Testis (tissue), 3 donors: ENCODE results near the gene SLC1A6. TPM values are rescaled to one million over a fixed set of nuclear protein-coding genes. Genes with fewer than 3 reads are reported as not detected.

ENCODE experiments used
- DNase-seq: peaks from one replicate; pipeline ENCODE4 v3.0.0-alpha.2; 2019
- H3K27ac ChIP-seq, 2 donors: fragments of 200-600 bp; sonication (generic); one replicate each; pipeline ENCODE4 v1.5.1; 2019
- H3K27me3 ChIP-seq: fragments of 200-600 bp; sonication (generic); one replicate; pipeline ENCODE4 v1.5.1; 2019
- H3K36me3 ChIP-seq: fragments of 200-600 bp; sonication (generic); one replicate; pipeline ENCODE4 v1.5.1; 2017; ENCODE audit warnings: low read depth; ENCODE audit errors: missing control alignments
- H3K4me1 ChIP-seq: fragments of 200-600 bp; sonication (generic); one replicate; pipeline ENCODE4 v1.5.1; 2019
- H3K4me3 ChIP-seq, 2 donors: fragments of 200-600 bp; sonication (generic); one replicate each; pipeline ENCODE4 v1.5.1; 2017 to 2019
- H3K9me3 ChIP-seq: fragments of 200-600 bp; sonication (generic); one replicate; pipeline ENCODE4 v1.5.1; 2017
- POLR2A ChIP-seq: fragments of 450-650 bp; IDR thresholded peaks from one replicate; pipeline ENCODE4 v1.6.1; 2017; ENCODE audit warnings: antibody characterized with exemption, mild to moderate bottlenecking, moderate library complexity
- WGBS, 2 donors: methylation state at CpG; one replicate each; pipeline ENCODE4 v1.1.5; 2018; 5-methylcytosine and 5-hydroxymethylcytosine counted together
- intact Hi-C: fragments of 100-400 bp; cut with DNase I; formaldehyde crosslinking; loops from one replicate; pipeline ENCODE4 v1.15.1; 2023; ENCODE audit warnings: low total_unique reads
- polyA plus RNA-seq: library from polyadenylated mRNA; stranded (reverse); fragments of 350-450 nt; fragmentation: Illumina TruSeq; extraction: RNeasy Lipid Tissue Mini Kit (QIAGEN cat#74804); gene quantifications from one replicate; pipeline ENCODE4 v1.2.3, GENCODE V29; 2014; ENCODE audit warnings: low read depth, low replicate concordance; ENCODE audit not compliant: insufficient read depth
- total RNA-seq, 2 donors: library from RNA; depleted of rRNA; stranded (reverse); fragments of >200 nt; gene quantifications; one replicate each; pipeline ENCODE4 v1.2.3, GENCODE V29; 2016
- TF ChIP-seq, protein P1 (sequence below), 3 experiments: fragments of 450-650 bp in 2 of 3; fragments of 200-600 bp in 1 of 3; sonication (generic) in 1 of 3; IDR thresholded peaks; one replicate each; pipeline ENCODE4 v1.5.1; 2016 to 2019; ENCODE audit warnings: antibody characterized with exemption in 3 of 3, mild to moderate bottlenecking in 2 of 3, moderate library complexity in 1 of 3

SLC1A6 gene
- total and polyA plus RNA-seq, 3 donors from 2014 or later, result 78.6 to 336 (median 335) TPM

DNA sequence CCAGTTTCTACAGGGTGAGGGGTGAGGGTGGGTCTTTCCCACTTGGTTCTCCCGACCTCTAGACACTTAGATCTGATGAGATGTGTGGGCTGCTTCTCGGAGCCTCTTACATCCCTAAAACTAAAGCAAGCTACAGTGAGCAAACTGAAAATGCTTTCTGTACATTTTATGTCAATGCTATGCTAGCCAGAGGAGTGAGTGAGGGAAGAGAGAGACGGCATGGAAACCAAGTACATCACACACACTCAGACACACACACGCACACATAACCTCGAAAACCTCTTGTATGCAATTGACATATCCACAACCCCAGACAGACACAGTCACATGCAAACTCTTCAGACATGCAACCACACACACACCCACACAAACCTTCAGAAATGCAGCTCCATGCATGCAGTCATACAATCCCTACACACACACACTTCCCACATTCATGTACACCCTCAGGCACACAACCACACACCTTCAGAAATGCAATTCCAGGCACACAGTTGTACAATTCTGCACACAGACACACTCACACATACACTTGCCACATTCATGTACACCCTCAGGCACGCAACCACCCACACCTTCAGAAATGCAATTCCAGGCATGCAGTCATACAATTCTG, 1.4 kb downstream of the SLC1A6 start:
- H3K9me3 ChIP-seq, result no peaks in the 10 kb centered on the region
- no peaks in the 10 kb centered on the region for H3K36me3 ChIP-seq
- peak overlapping the region in 1 of 2 donors; percentile 63 for H3K4me3 ChIP-seq
- TF ChIP-seq POLR2A, result no peak
- TF ChIP-seq, protein P1, sequence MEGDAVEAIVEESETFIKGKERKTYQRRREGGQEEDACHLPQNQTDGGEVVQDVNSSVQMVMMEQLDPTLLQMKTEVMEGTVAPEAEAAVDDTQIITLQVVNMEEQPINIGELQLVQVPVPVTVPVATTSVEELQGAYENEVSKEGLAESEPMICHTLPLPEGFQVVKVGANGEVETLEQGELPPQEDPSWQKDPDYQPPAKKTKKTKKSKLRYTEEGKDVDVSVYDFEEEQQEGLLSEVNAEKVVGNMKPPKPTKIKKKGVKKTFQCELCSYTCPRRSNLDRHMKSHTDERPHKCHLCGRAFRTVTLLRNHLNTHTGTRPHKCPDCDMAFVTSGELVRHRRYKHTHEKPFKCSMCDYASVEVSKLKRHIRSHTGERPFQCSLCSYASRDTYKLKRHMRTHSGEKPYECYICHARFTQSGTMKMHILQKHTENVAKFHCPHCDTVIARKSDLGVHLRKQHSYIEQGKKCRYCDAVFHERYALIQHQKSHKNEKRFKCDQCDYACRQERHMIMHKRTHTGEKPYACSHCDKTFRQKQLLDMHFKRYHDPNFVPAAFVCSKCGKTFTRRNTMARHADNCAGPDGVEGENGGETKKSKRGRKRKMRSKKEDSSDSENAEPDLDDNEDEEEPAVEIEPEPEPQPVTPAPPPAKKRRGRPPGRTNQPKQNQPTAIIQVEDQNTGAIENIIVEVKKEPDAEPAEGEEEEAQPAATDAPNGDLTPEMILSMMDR (IDR thresholded peaks at IDR 0.05), result no peak
- no peak overlapping the region for H3K27ac ChIP-seq
- H3K27me3 ChIP-seq, result no peaks in the 10 kb centered on the region
- 43 to 46% methylated on average over 6 of the region's 6 CpGs for WGBS, 2 donors
- intact Hi-C loops, result no loop called here
- DNase-seq, result no peak
- no peaks in the 10 kb centered on the region for H3K4me1 ChIP-seq

DNA sequence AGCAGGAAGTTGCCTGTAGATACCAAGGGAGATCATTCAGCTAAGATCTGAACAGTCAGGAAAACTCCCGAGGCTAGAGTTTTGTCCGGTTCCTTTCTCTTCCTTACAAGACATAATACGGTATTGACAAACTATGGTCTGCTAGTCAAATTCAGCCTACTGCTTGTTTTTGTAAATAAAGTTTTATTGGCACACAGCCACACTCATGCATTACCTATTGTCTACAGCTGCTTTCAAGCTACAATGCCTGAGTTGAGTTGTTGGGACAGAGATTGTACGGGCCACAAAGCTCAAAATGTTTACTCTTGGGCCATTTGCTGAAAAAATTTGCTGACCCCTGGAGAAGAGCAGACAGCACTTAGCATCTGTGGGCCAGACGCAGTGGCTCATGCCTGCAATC, 2.5 kb downstream of the SLC1A6 start:
- H3K4me1 ChIP-seq, result no peaks in the 10 kb centered on the region
- no peaks in the 10 kb centered on the region for H3K27me3 ChIP-seq
- intact Hi-C loops, result no loop called here
- DNase-seq, result no peak
- TF ChIP-seq, protein P1 (IDR thresholded peaks at IDR 0.05), result no peak
- TF ChIP-seq POLR2A, result no peak
- no peak overlapping the region for H3K27ac ChIP-seq
- no peaks in the 10 kb centered on the region for H3K9me3 ChIP-seq
- WGBS, 2 donors, result 51 to 56% methylated on average over 5 of the region's 5 CpGs
- no peaks in the 10 kb centered on the region for H3K36me3 ChIP-seq
- no peak overlapping the region for H3K4me3 ChIP-seq

DNA sequence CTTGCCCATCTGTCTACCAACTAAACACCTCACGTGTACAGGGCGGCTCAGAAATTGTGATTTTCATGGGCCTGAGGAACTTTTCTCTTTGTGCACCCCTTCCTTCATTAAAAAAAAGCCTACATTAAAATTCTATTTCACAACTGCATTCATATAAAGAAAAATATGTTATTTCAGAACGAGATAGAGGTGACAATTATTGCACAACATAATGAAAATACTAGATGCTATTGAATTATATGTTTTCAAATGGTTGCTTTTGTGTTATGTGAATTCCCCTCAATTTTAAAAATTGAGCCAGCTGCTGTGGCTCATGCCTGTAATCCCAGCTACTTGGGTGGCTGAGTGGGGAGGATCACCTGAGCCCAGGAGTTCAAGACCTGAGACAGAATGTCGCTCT, 5.2 kb downstream of the SLC1A6 start:
- H3K4me1 ChIP-seq, result no peaks in the 10 kb centered on the region
- H3K27ac ChIP-seq, result no peak overlapping the region
- DNase-seq, result no peak
- intact Hi-C loops, result no loop called here
- H3K9me3 ChIP-seq, result no peaks in the 10 kb centered on the region
- no peaks in the 10 kb centered on the region for H3K36me3 ChIP-seq
- WGBS, 2 donors, result 64 to 65% methylated on average over 4 of the region's 4 CpGs
- TF ChIP-seq, protein P1 (IDR thresholded peaks at IDR 0.05), result no peak
- TF ChIP-seq POLR2A, result no peak
- no peaks in the 10 kb centered on the region for H3K27me3 ChIP-seq
- H3K4me3 ChIP-seq, result no peak overlapping the region

DNA sequence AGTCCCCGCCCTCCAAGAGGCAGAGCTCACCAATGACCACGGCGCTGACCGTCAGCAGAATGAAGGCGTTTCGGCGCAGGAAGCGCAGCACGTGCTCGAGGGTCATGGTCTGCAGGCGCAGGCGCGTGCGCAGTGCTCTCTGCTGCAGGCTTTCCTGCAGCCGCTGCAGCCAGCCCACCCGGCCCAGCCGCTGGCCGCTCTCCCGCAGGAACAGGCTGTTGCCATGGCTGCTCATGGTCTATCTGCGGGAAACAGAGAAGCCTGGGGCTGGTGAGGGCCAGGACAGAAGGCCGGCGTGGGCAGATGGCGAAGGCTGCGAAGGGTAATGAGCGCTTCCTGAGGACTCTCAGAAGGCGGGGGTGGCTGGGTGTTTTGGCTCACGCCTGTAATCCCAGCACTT, 7.0 kb downstream of the SLC1A6 start:
- TF ChIP-seq, protein P1 (IDR thresholded peaks at IDR 0.05), result no peak
- TF ChIP-seq POLR2A, result no peak
- peak; percentile 33 for DNase-seq
- H3K9me3 ChIP-seq, result no peaks in the 10 kb centered on the region
- intact Hi-C loops, result no loop called here
- no peaks in the 10 kb centered on the region for H3K4me1 ChIP-seq
- 73 to 93% methylated on average over 3 to 27 of the region's 27 CpGs for WGBS, 2 donors
- peak overlapping the region in 1 of 2 donors; percentile 3 for H3K4me3 ChIP-seq
- no peak overlapping the region for H3K27ac ChIP-seq
- no peaks in the 10 kb centered on the region for H3K36me3 ChIP-seq
- no peaks in the 10 kb centered on the region for H3K27me3 ChIP-seq

DNA sequence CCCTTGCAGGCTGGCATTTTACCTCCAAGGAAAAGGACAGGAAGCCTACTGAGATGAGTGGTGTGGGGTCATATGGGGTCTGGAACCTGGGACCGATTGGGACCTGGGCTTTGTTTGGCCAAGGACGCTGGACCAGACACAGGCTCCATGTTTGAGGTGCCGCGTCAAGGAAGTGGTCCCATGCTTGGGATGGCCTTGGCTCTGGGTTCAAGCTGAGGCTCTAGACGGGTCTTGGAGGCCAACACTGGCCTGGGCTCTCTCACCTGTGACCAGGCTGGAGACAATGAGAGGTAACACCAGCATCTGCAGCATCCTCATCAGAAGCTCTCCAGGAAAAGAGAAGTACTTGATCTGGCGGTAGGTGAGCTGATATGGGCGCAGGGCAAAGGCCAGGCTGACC, 8.2 kb downstream of the SLC1A6 start:
- H3K9me3 ChIP-seq, result no peaks in the 10 kb centered on the region
- DNase-seq, result no peak
- peaks cover 4% of the 10 kb centered on the region for H3K4me1 ChIP-seq
- intact Hi-C loops, result no loop called here
- H3K4me3 ChIP-seq, result no peak overlapping the region
- TF ChIP-seq, protein P1 (IDR thresholded peaks at IDR 0.05), result no peak
- no peak for TF ChIP-seq POLR2A
- H3K36me3 ChIP-seq, result no peaks in the 10 kb centered on the region
- WGBS, 2 donors, result 89 to 93% methylated on average over 6 to 7 of the region's 7 CpGs
- no peak overlapping the region for H3K27ac ChIP-seq
- H3K27me3 ChIP-seq, result no peaks in the 10 kb centered on the region
